HG03432 (cell line): ENCODE measurements around the gene OPN5.
"Not testable (repeated sequence)": the region's sequence is repeated elsewhere in the genome, so short reads cannot be mapped to it uniquely, and the experiment has no call there.

Source experiments
- ATAC-seq: cut with Tn5 transposase; IDR thresholded peaks from one replicate; pipeline ENCODE4 v1.9.1; 2021; ENCODE audit warnings: mild to moderate bottlenecking, moderate library complexity; ENCODE audit not compliant: unreplicated experiment

Gene OPN5, protein sequence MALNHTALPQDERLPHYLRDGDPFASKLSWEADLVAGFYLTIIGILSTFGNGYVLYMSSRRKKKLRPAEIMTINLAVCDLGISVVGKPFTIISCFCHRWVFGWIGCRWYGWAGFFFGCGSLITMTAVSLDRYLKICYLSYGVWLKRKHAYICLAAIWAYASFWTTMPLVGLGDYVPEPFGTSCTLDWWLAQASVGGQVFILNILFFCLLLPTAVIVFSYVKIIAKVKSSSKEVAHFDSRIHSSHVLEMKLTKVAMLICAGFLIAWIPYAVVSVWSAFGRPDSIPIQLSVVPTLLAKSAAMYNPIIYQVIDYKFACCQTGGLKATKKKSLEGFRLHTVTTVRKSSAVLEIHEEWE

GRCh38 chr6:47781732-47782131, at the start of gene OPN5:
OPN5 (plus strand) TSS chr6:47782032; CDS start chr6:47782067, 35 bp downstream.
- no peak for ATAC-seq

DNA sequence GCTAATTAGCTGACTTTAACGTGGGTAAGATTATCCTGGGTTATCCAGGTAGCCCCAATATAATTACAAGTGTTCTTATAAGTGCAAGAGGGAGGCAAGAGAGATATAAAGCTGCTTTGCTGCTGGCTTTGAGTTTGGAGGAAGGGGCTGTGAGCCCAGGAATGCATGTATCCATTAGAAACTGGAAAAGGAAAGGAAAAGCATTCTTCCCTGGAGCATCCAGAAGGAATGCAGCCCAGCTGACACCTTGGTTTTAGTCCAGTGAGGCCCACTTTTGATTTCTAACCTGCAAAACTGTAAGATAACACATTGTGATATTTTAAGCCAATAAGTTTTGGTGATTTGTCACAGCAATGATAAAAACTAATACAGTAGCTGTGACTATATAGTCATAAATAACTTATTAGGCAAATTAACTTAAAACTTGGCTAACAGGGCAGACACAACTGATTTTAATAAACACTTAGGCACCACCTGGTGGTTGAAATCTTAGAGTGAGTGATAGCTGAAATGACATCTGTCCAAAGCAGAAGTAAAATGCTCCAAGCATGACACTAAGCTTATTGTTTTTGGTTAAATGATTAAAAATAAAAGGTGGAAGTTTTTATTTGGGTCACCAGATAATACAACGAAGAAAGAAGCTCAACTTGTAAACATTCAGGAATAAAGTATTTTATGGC, 47.8 kb upstream of the OPN5 start:
- peak; percentile 70 for ATAC-seq

DNA sequence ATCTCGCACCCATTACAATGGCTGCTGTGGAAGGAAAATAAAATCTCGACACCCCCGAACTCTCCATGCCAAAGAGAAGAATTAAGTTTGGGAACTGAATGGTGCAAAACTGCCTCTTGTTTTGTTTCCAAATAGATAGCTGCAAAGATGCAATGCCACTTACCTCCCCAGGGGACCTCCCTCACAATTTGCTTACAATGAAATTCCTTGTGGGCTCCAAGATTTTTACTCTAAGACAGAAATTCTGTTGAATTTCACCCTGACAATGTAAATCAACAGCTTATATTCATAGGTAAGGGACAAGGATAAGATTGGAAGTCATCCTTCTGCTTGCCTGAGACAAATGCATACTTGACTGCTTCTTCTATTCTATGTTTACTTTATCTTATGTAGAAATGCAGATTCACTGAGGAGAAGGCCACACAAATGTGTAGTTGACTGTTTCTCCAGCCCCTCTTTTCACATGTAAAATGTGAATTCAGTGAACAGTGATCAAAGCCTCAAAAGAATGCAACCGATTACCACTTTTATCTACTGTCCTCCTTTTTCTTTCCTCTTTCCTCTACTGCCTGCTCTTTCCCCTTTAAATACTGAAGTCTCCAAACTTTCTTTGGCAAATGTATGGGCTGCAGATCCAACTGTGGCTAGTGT, 46.9 kb upstream of the OPN5 start:
- ATAC-seq, result no peak

GRCh38 chr6:47736083-47736700, 45.6 kb upstream of the OPN5 start:
- ATAC-seq, result no peak

- ATAC-seq, result no peak
These were observed 44.4 kb upstream of the OPN5 start for GRCh38 chr6:47737406-47737805.

- no peak for ATAC-seq
These were observed 41.1 kb upstream of the OPN5 start for GRCh38 chr6:47740714-47741113.

DNA sequence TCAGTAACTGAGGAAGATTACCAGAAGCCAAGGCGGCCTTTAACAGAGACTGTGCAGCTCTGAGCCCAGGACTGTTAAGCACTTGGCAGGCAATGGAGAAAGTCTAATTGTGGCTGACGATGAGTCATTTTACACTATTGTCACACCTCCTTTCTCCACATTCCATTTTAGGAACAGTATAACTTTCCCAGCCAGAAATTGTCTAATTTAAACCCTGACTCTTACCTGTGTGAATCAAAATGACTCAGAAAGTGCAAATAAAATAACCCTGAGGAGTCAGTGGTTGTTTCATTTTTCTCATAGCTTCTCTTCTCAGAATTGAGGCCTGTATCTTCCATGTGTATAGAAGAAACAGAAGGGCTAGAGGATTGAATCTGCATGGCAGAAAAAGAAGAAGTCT, 40.0 kb upstream of the OPN5 start:
- ATAC-seq, result peak; percentile 49

DNA sequence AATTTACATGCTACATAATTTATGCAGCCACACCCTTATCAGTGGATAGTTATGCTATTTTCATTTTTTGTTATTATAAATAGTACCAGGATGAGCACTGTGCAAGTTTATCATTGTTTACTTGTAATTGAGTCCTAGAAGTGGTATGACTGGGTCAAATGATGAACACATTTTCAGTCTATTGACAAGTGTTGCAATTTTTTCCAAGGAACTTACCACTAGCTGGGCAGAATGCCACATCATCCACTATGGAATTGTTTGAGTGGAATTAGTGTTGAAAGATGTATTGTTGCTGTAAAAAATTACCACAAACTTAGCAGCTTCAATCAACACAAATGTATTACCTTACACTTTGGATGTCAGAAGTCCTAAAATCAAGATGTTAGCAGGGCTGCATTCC, 38.1 kb upstream of the OPN5 start:
- ATAC-seq, result no peak

GRCh38 chr6:47745269-47745668, 36.6 kb upstream of the OPN5 start:
- not testable (repeated sequence) for ATAC-seq

DNA sequence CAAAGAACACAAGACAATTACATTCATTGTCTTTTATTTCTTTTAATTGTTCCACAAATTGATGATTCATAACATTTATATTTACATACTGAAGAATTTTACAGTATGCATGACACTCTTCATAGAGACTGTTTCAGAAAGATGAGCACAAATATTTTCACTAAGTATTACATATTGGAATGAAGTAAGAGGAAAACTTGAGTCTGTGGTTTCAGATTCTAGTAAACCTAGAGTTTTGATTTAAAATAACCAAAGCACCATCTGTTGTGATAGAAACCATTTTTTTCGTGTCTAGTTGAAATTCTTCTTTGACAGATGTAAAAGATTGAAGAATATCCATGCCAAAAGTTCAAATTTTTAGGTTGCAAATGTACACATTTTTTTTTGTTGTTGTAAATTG, 32.1 kb upstream of the OPN5 start:
- no peak for ATAC-seq

DNA sequence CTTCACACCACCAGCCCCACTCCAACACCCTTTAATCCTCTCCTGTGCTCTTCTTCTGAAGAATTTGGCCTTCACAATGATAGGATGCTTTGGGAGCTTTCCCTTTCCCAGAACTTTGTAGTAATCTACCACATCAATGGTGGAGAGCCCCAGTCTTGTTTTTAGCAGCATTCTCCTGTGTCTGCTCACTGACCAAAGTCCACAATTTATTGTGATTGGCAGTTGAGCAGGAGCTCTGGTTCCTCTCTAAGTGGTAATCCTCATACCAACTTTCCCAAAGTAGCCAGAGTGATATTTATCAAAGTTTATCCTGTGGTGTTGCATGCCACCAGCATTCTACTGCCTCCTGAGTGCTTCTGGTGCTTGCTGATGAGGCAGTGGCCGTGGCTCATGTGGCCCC, 29.0 kb upstream of the OPN5 start:
- ATAC-seq, result no peak

DNA sequence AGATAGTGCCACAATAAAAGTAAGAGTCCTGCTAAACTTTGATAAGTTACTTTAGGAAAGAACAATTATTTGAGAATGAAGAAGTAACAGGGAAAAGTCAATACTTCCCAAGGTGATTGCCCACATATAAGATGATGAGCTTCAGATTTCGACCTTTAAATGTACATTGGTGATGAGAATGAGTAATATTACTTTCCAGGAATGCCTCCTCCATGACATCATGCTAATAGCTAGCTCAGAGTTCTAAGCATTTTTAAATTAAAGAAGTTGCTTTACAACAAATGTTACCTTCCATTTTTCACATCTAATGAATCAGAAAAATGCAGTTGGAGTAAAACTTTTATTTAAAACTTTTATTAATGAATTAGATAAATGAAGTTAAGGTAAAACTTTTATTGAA, 22.5 kb upstream of the OPN5 start:
- ATAC-seq, result no peak

GRCh38 chr6:47762502-47762901, 19.3 kb upstream of the OPN5 start:
- ATAC-seq, result no peak

DNA sequence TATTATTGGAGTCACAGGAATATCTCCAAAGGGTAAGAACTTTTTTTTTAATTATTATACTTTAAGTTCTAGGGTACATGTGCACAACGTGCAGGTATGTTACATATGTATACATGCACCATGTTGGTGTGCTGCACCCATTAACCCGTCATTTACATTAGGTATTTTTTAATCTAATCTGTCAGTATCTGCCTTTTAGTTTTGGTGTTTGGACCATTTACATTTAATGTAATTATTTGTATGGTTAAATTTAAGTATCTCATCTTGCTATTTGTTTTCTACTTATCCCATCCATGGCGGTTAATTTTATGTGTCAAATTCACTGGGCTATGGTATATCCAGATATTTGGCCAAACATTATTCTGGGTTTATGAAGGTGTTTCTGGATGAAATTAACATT, 15.4 kb upstream of the OPN5 start:
- no peak for ATAC-seq

DNA sequence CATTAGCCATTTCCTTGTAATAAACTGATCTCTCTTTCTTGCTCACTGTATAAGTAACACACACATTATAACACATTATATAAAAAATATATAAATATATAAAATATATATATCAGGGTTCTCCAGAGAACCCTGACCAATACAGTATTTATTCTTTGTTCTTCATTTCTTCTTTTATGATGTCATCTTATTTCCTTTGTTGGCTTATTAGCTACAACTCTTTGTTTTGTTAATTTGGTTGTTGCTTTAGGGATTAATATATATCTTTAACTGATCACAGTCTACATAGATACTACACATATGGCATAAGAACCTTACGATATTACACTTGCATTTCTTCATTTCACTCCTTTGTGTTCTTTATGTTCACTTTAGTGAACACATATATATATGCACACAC, 14.7 kb upstream of the OPN5 start:
- ATAC-seq, result no peak

- ATAC-seq, result no peak
These were observed 11.8 kb upstream of the OPN5 start for GRCh38 chr6:47769982-47770381.

DNA sequence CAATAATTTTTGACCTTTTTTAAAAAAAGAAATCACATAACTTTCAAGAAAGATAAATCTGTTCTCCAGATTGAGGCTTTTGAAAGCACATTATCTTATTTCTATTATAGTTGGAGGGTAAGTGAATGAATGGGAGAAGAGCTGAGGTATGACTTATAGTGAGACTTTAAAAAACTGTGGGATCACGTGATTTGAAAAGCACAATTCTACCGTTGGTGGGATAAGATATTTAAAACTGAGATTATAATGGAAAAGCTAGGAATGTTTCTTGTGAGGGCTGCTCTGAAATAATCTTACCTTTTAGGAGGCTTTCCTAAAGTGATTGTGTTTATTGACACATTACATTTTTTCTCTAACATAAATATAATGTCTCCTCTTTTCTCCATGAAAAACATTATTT, 9.5 kb upstream of the OPN5 start:
- no peak for ATAC-seq

- no peak for ATAC-seq
These were observed 8.8 kb upstream of the OPN5 start for GRCh38 chr6:47773005-47773404.

DNA sequence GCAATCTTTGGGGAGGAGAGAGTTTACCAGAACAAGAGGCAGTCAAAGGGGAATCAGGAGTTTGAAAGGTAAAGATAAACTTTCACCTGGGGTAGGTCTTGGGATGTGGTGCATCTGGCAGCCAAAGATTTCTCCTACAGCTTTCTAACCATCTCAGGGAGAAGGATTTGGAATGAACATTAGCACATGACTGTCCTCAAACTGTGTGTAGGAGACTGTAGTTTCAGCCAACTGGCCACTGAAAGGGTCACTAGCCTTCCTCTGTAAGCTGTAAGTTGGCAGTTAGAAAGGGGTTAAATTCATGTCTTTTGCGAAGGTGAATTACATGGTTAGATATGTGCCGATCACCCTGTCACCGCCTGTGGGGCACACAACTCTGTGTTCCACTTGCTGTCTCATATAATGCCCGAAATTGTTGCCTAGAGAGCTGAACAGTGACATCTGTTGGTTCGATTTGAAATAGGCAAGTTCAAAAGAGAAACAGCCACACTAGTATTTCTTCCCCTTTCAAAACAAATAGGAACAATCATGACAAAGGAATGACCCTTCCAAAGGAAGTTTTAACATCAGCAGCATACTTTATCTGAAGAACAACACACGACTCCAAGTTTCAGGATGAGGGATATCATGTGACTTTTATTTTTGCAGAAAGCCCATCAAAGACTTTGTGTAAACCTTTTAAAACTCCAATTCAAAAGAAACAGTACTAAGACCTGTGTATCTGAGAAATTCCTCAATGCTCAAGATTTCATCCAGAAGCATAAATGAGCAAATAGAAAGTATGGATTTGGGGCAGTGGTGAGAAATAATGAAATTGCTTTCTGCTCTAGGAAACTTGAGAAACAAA, 1.1 kb upstream of the OPN5 start:
- ATAC-seq, result peak; percentile 88

DNA sequence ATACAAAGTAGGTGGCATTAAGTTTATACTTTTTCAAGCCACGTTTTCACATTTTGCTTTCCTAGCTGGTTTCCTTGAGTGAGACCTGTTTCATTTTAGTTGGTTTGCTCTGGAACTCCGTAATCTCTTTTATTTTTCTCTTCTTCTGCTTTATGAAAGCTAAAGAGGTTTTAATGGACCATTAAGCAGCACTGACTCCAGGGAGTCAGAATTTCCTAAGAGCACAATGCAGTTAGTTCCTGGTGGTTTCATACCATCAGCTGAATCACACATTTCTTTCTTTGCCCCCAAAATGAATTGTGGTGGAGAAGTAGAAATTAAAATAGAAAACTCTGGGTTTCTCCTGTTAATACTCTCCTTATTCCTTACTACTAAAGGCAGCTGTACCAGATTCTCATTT, 3.4 kb downstream of the OPN5 start:
- no peak for ATAC-seq
